KBM-7 (cell line): Measurements from ENCODE around the gene CDC23.
"Not testable (repeated sequence)": the region's sequence is repeated elsewhere in the genome, so short reads cannot be mapped to it uniquely, and the experiment has no call there.

Experiments
- DNase-seq: peaks from one replicate; pipeline ENCODE4 v3.0.0-alpha.2; 2015
- in situ Hi-C: fragments of 300-500 bp; cut with MboI; formaldehyde crosslinking; loops from 2 replicates; pipeline ENCODE4 v1.14.3; 2020; ENCODE audit warnings: low sequenced_read_pairs, low pct_unique_long_range_greater_than_20kb, mixed read lengths

Gene CDC23

GRCh38 chr5:138159666-138160065 is 53.5 kb downstream of the CDC23 start:
- DNase-seq = no peak
- in situ Hi-C loops = no loop called here

GRCh38 chr5:138157626-138158025 is 55.5 kb downstream of the CDC23 start:
- in situ Hi-C loops = no loop called here
- no peak for DNase-seq

DNA sequence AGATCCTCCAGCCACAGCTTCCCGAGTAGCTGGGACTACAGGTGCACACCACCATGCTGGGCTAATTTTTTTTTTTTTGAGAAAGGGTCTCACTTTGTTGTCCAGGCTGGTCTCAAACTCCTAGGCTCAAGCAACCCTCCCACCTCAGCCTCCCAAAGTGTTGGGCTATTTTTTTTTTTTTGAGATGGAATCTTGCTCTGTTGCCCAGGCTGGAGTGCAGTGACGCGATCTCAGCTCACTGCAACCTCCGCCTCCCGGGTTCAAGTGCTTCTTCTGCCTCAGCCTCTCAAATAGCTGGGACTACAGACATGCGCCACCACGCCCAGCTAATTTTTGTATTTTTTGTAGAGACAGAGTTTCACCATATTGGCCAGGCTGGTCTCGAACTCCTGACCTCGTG is 57.1 kb downstream of the CDC23 start:
- DNase-seq, in situ Hi-C loops: not testable (repeated sequence)

- in situ Hi-C loops = no loop called here
- no peak for DNase-seq
Measured at GRCh38 chr5:138149530-138149929, 63.6 kb downstream of the CDC23 start.

DNA sequence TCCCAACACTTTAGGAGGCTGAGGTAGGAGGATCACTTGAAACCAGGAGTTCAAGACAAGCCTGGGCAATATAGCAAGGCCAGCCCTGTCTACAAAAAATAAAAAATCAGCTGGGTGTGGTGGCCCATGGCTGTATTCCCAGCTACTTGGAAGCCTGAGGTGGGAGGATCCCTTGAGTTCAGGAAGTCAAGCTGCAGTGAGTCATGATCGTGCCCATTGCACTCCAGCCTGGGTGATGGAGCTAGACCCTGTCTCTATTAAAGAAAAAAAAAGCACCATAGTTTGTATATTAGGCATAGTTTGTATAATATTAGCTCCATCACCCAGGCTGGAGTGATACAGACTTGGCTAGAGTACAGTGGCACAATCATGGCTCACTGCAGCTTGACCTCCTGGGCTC is 64.3 kb downstream of the CDC23 start:
- in situ Hi-C loops = no loop called here
- DNase-seq = peak; percentile 21

- in situ Hi-C loops, DNase-seq: not testable (repeated sequence)
Measured at GRCh38 chr5:138143578-138143977, 69.5 kb downstream of the CDC23 start.

DNA sequence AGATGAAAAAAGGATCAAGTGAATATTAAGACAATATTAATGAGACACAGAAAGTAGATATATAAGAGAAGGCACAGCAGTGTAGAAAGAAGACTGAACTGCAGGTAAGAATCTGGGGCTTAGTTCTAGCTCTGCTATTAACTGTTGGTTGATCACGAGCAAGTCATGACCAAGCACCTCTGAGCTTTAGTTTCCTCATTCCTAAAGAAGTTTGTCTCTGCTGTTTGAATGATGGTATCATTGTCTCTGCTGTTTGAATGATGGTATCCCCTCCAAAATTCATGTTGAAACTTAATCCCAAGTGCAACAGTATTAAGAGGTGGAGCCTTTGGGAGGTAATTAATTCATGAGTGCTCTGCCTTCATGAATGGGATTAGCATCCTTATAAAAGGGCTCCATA is 71.4 kb downstream of the CDC23 start:
- in situ Hi-C loops = no loop called here
- DNase-seq = no peak

GRCh38 chr5:138140268-138140667 is 72.9 kb downstream of the CDC23 start:
- DNase-seq = no peak
- in situ Hi-C loops = no loop called here

DNA sequence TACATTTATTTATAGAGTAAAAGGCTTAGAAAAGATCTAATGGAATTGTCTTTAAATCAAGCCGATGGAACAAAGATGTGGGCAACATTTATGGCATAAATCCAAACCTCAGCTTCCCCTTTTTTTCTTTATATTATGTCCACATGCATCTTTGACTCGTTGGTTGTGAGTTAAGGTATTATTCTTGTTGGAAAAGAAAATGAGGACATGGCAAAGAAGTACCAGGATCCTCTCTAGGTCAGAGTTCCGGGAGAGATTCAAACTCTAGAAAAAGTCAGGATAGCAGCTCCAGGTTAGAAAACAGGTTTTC is 73.4 kb downstream of the CDC23 start:
- peak; percentile 83 for DNase-seq
- in situ Hi-C loops = no loop called here

DNA sequence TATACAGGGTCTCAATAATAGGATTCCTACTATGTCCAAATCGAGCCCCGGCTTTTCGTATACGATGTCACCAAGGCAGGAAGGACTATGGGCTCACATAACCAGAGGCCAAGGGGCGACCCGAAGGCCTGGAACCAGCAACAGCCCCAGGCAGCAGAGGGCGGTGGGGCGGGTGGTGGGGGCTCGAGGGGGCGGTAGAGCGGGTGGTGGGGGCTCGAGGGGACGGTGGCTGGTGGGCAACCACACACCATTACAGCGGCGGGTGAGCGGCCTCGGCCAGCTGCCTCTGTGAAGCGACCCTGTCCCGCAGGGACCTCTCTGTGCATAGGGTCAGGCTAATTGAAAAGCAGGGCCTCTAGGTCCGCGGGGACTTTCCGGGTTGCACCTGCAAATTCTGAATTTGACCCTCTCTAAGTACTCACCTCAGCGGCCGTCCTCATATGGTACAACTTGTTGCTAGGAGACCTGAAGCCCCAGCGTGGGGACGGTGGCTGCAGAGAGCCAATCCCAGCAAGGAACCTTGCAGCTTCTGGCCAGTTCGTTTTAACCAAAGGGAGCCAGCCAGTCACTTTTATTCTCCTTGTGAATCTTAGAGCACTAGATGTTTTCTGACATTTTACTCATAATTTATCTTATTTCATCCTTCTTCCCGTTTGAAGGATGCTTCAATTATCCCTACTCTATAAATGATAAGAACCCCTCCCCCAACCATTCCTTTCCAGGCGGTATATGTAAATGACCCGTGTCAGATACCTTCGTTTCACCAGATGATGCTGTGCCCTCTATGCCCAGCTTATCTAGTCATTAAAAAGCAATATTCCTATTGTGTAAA is 74.0 kb downstream of the CDC23 start, which contains the start of gene NME5:
TSS of gene NME5 (minus strand) at position 480 of the 832 bp plus-strand sequence. CDS start 648 bp downstream, outside the sequence.
- DNase-seq = no peak
- in situ Hi-C loops = no loop called here
